Bladder microvascular endothelial cell (primary cell): ENCODE data around the gene RPLP1. TPM values are rescaled to one million over a fixed set of nuclear protein-coding genes. Genes with fewer than 3 reads are reported as not detected.

Experiments
- total RNA-seq: library from RNA; depleted of rRNA; stranded (reverse); fragments of >200 nt; gene quantifications from 2 replicates; pipeline ENCODE4 v1.2.3, GENCODE V29; 2014

RPLP1 gene
- 34.1 and 52.0 TPM in 2 replicates for total RNA-seq

DNA sequence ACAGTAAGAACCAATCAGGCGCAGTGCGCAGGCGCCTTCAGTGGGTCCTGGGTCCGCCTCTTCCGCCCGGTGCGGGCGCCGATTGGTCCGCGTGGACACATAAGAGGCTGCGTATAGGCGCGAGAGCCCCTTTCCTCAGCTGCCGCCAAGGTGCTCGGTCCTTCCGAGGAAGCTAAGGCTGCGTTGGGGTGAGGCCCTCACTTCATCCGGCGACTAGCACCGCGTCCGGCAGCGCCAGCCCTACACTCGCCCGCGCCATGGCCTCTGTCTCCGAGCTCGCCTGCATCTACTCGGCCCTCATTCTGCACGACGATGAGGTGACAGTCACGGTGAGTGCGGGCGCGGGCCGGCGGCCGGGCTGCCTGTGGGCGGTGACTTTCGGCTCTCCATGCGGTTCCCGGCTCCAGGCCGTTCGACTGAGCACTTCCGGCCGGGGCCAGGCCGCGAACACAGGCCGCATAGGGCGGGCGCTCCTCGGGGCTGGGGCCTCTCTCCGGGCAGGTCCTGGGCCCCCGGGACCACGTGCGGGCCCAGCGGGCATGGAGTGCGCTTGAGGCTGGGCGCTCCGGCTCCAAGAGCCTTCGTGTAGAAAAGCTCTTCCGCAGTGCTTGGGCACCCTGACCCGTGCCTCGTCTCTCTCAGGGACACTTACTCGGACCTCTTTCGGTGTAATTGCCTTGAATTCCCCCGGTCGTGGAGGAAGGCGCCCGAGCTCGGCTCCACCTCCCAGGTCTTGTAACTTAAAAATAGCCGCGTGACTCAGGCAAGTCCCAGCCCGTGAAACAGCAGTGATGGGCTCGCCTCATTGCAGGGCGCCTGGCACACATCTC lies at the start of gene RPLP1:
Gene RPLP1 (plus strand): TSS at position 127 of the 830 bp plus-strand sequence. CDS start 131 bp downstream, at position 258.

DNA sequence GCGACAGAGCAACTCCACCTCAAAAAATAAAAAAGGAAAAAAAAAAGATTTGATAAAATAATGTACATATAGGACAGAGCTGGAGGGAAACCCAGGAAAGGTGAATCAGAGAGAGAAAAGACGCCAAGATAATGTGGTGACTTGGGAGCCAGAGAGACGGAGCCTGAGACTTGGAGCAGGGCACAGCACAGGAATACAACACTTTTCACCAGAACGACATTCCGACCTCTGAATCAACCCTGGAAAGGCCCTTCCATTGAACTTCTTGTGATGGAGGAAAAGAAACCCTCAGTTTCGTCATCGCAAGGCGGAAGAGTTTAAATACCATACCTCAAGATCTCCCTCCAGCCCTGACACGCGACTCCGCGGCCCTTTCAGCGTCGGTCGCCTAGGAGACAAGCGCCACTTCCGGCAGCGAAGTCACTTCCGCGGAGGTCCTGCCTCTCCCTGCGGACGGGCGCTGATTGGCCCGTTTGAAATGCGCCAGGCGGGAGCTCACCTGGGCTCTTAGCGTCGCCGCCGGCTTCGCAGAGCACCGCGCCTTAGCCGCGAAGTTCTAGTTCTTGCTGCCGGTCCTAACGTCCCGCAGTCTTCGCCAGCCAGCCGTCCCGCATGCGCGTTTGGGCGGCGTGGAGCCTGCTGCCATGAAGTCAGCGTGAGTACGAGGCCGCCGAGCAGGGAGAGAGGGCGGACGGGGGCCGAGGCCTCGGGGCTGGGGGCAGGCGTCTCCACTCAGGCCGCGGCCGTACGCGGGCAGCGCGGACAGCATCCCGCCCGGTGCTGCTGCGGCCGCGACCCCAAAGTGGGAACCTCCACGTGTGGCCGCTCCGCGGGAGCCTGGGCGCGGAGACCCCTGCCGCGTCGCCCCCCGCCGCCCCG lies 38.6 kb upstream of the RPLP1 start, which contains the start of gene KIF23:
Gene KIF23 (plus strand): TSS at position 528 of the 879 bp plus-strand sequence. CDS start 117 bp downstream, at position 645.

Other genes starting within 250 kb of the RPLP1 start
- gene PAQR5, start 153.9 kb upstream of the RPLP1 start, total RNA-seq: under 0.01 and 0.06 TPM in 2 replicates
- 29.3 and 31.5 TPM in 2 replicates for gene KIF23, start 38.5 kb upstream of the RPLP1 start, total RNA-seq